Progenitor cell of endocrine pancreas (in vitro differentiated cells): Measurements from ENCODE around the gene MKNK1. TPM values are rescaled to one million over a fixed set of nuclear protein-coding genes. Genes with fewer than 3 reads are reported as not detected.

Experiments used
- DNase-seq: peaks from one replicate; pipeline ENCODE4 v3.0.0; 2021; ENCODE audit warnings: low spot score; ENCODE audit not compliant: unreplicated experiment
- H3K27ac Mint-ChIP-seq: 2 replicates; pipeline ENCODE4 v1.8.0; 2021; ENCODE audit warnings: mild to moderate bottlenecking, moderate library complexity, mixed read lengths
- H3K27me3 Mint-ChIP-seq: 2 replicates; pipeline ENCODE4 v1.8.0; 2021; ENCODE audit warnings: mixed read lengths
- H3K36me3 Mint-ChIP-seq: 2 replicates; pipeline ENCODE4 v1.8.0; 2022; ENCODE audit warnings: mixed read lengths; ENCODE audit not compliant: insufficient read depth
- H3K4me1 Mint-ChIP-seq: 2 replicates; pipeline ENCODE4 v1.8.0; 2021; ENCODE audit warnings: low read depth, mixed read lengths
- H3K4me3 Mint-ChIP-seq: 2 replicates; pipeline ENCODE4 v1.8.0; 2021; ENCODE audit warnings: low read depth, mild to moderate bottlenecking, moderate library complexity, mixed read lengths
- H3K9me3 Mint-ChIP-seq: 2 replicates; pipeline ENCODE4 v1.8.0; 2021; ENCODE audit warnings: low read depth, mixed read lengths
- CTCF ChIP-seq: fragments of 200-600 bp; sonication (generic); IDR thresholded peaks from one replicate; pipeline ENCODE4 v1.5.0; 2021; ENCODE audit warnings: antibody characterized with exemption, mild to moderate bottlenecking; ENCODE audit not compliant: unreplicated experiment
- total RNA-seq: library from RNA; stranded (reverse); gene quantifications from 2 replicates; pipeline ENCODE4 v1.2.1, GENCODE V29; 2021

Gene MKNK1
- total RNA-seq, 1 donor from 2014 or later: 29.3 TPM

- Mint-ChIP-seq H3K27ac (no peak overlapping the region), H3K4me1 (peaks cover 4% of the 10 kb centered on the region), H3K36me3 (peaks cover 10% of the 10 kb centered on the region), H3K9me3 (no peaks in the 10 kb centered on the region), H3K27me3 (no peaks in the 10 kb centered on the region), H3K4me3 (no peak overlapping the region)
- TF ChIP-seq CTCF: no peak
- no peak for DNase-seq
Measured at GRCh38 chr1:46595127-46595526, 8.9 kb downstream of the MKNK1 start.

- Mint-ChIP-seq H3K4me3 (no peak overlapping the region), H3K27ac (no peak overlapping the region), H3K27me3 (no peaks in the 10 kb centered on the region), H3K36me3 (peaks cover 10% of the 10 kb centered on the region), H3K4me1 (no peaks in the 10 kb centered on the region), H3K9me3 (no peaks in the 10 kb centered on the region)
- DNase-seq: no peak
- no peak for TF ChIP-seq CTCF
Measured at GRCh38 chr1:46594063-46594462, 10.0 kb downstream of the MKNK1 start.

- no peak for DNase-seq
- Mint-ChIP-seq H3K9me3 (no peaks in the 10 kb centered on the region), H3K27ac (no peak overlapping the region), H3K4me1 (no peaks in the 10 kb centered on the region), H3K27me3 (no peaks in the 10 kb centered on the region), H3K36me3 (peaks cover 11% of the 10 kb centered on the region), H3K4me3 (no peak overlapping the region)
- no peak for TF ChIP-seq CTCF
Measured at GRCh38 chr1:46592823-46593222, 11.2 kb downstream of the MKNK1 start.

- Mint-ChIP-seq H3K9me3 (no peaks in the 10 kb centered on the region), H3K4me3 (no peak overlapping the region), H3K4me1 (no peaks in the 10 kb centered on the region), H3K27me3 (no peaks in the 10 kb centered on the region), H3K27ac (no peak overlapping the region), H3K36me3 (peaks cover 12% of the 10 kb centered on the region)
- no peak for DNase-seq
- no peak for TF ChIP-seq CTCF
Measured at GRCh38 chr1:46589529-46589928, 14.5 kb downstream of the MKNK1 start.

GRCh38 chr1:46587069-46587468, 17.0 kb downstream of the MKNK1 start:
- Mint-ChIP-seq H3K27me3 (no peaks in the 10 kb centered on the region), H3K4me3 (no peak overlapping the region), H3K9me3 (no peaks in the 10 kb centered on the region), H3K36me3 (peaks cover 9% of the 10 kb centered on the region), H3K27ac (no peak overlapping the region), H3K4me1 (peaks cover 4% of the 10 kb centered on the region)
- no peak for TF ChIP-seq CTCF
- no peak for DNase-seq
